Upper lobe of left lung (tissue), 6 donors: ENCODE data around the gene CILP2. TPM values are rescaled to one million over a fixed set of nuclear protein-coding genes. Genes with fewer than 3 reads are reported as not detected.
A peak's percentile ranks its signal among the peaks of the same experiment; 100 is the strongest.

Experiments used
- ATAC-seq, 2 donors: fragments of 200-7000 bp; cut with Tn5 transposase; one replicate each; pipeline ENCODE4 v1.9.1; 2022; ENCODE audit warnings: mild to moderate bottlenecking in 2 of 2, moderate library complexity in 2 of 2; ENCODE audit not compliant: low FRiP score in 2 of 2
- DNase-seq, 2 donors: peaks; one replicate each; pipeline ENCODE4 v3.0.0-alpha.2; 2019 to 2020
- H3K27ac ChIP-seq, 4 donors: fragments of 200-600 bp; sonication (generic); one replicate each; pipeline ENCODE4 v1.5.1; 2016 to 2019
- H3K27me3 ChIP-seq, 4 donors: fragments of 200-600 bp; sonication (generic); one replicate each; pipeline ENCODE4 v1.5.1; 2017 to 2019
- H3K36me3 ChIP-seq, 4 donors: fragments of 200-600 bp; sonication (generic); one replicate each; pipeline ENCODE4 v1.5.1; 2016 to 2019
- H3K4me1 ChIP-seq, 4 donors: fragments of 200-600 bp; sonication (generic); one replicate each; pipeline ENCODE4 v1.5.1; 2018 to 2019
- H3K4me3 ChIP-seq, 4 donors: fragments of 200-600 bp; sonication (generic); one replicate each; pipeline ENCODE4 v1.5.1; 2017 to 2019; ENCODE audit warnings: mild to moderate bottlenecking in 2 of 4, moderate library complexity in 1 of 4
- H3K9me3 ChIP-seq, 4 donors: fragments of 200-600 bp; sonication (generic); one replicate each; pipeline ENCODE4 v1.5.1; 2018 to 2019
- CTCF ChIP-seq, 6 experiments: fragments of 450-650 bp in 4 of 6; fragments of 200-600 bp in 2 of 6; sonication (generic) in 2 of 6; IDR thresholded peaks; one replicate each; pipeline ENCODE4 v1.5.1; 2016 to 2019; ENCODE audit warnings: antibody characterized with exemption in 6 of 6
- EP300 ChIP-seq, 4 donors: sonication (generic); formaldehyde crosslinking; IDR thresholded peaks; one replicate each; pipeline ENCODE4 v1.5.1; 2017; ENCODE audit warnings: antibody characterized with exemption in 4 of 4, control low read depth in 2 of 4
- POLR2A ChIP-seq, 4 donors: fragments of 450-650 bp; IDR thresholded peaks; one replicate each; pipeline ENCODE4 v1.5.1; 2016 to 2017; ENCODE audit warnings: antibody characterized with exemption in 4 of 4, mild to moderate bottlenecking in 2 of 4
- POLR2AphosphoS5 ChIP-seq, 2 donors: sonication (generic); formaldehyde crosslinking; IDR thresholded peaks; one replicate each; pipeline ENCODE4 v1.5.1; 2017; ENCODE audit warnings: antibody characterized with exemption in 2 of 2
- WGBS, 2 donors: methylation state at CpG; one replicate each; pipeline ENCODE4 v1.1.5; 2017 to 2018; 5-methylcytosine and 5-hydroxymethylcytosine counted together
- total RNA-seq, 6 donors: library from RNA; depleted of rRNA in 4 of 6; stranded (reverse); fragments of >200 nt in 4 of 6; gene quantifications; one replicate each; pipeline versions ENCODE4 v1.1.0 to v1.2.1, GENCODE V29; 2016 to 2021
- donor health status: DM: no; HTN: no; CAD: no; lungs with moderate emphysema.
- donor health status: DM: no; HTN: yes; CAD: no; lungs with severe emphysema.

Gene CILP2
- total RNA-seq, 6 donors from 2014 or later = 0.14 to 0.37 TPM; not detected in 4

DNA sequence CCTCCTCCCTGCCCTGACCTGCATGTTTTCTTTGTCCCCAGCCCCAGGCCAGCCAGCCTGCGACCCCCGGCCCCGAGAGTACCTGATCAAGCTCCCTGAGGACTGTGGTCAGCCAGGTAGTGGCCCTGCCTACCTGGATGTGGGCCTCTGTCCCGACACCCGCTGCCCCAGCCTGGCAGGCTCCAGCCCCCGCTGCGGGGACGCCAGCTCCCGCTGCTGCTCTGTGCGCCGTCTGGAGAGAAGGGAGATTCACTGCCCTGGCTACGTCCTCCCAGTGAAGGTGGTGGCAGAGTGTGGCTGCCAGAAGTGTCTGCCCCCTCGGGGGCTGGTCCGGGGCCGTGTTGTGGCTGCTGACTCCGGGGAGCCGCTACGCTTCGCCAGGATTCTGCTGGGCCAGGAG lies 5.6 kb downstream of the CILP2 start:
- Histone ChIP-seq H3K9me3 (no peaks in the 10 kb centered on the region), H3K4me3 (no peak overlapping the region), H3K36me3 (no peaks in the 10 kb centered on the region), H3K27ac (no peak overlapping the region), H3K4me1 (peaks cover 10 to 24% (median 19%) of the 10 kb centered on the region in 4 donors), H3K27me3 (peaks cover 3 to 33% (median 23%) of the 10 kb centered on the region in 4 donors)
- no peak for ATAC-seq
- TF ChIP-seq EP300 (IDR thresholded peaks at IDR 0.05) (no peak), CTCF (IDR thresholded peaks at IDR 0.05) (no peak), POLR2A (IDR thresholded peaks at IDR 0.05) (no peak), POLR2AphosphoS5 (IDR thresholded peaks at IDR 0.05) (no peak)
- 91 to 95% methylated on average over 13 to 15 of the region's 19 CpGs for WGBS, 2 donors
- peak in 1 of 2 donors; percentile 76 for DNase-seq

- Histone ChIP-seq H3K36me3 (no peaks in the 10 kb centered on the region), H3K9me3 (no peaks in the 10 kb centered on the region), H3K27ac (no peak overlapping the region), H3K4me1 (peaks cover 9 to 20% (median 17%) of the 10 kb centered on the region in 4 donors), H3K27me3 (peaks cover 3 to 29% (median 18%) of the 10 kb centered on the region in 4 donors), H3K4me3 (no peak overlapping the region)
- TF ChIP-seq POLR2A (IDR thresholded peaks at IDR 0.05) (no peak), EP300 (IDR thresholded peaks at IDR 0.05) (no peak), POLR2AphosphoS5 (IDR thresholded peaks at IDR 0.05) (no peak), CTCF (IDR thresholded peaks at IDR 0.05) (no peak)
- WGBS, 2 donors = 87 to 92% methylated on average over 42 to 74 of the region's 75 CpGs
- DNase-seq = peak in 1 of 2 donors; percentile 73
- no peak for ATAC-seq
Observed at GRCh38 chr19:19544257-19544953, 6.3 kb downstream of the CILP2 start.

DNA sequence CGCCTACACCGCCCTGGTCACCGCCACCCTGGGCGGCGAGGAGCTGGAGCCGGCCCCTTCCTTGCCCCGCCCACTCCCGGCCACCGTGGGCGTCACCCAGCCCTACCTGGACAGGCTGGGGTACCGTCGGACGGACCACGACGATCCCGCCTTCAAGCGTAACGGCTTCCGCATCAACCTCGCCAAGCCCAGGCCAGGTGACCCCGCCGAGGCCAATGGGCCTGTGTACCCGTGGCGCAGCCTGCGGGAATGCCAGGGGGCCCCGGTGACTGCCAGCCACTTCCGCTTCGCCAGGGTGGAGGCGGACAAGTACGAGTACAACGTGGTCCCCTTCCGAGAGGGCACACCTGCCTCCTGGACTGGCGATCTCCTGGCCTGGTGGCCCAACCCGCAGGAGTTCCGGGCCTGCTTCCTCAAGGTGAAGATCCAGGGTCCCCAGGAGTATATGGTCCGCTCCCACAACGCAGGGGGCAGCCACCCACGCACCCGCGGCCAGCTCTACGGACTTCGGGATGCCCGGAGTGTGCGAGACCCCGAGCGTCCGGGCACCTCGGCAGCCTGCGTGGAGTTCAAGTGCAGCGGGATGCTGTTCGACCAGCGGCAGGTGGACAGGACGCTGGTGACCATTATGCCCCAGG lies 7.0 kb downstream of the CILP2 start:
- peaks cover 9 to 17% (median 15%) of the 10 kb centered on the region in 4 donors for H3K4me1 ChIP-seq
- 83 to 92% methylated on average over 35 of the region's 53 CpGs for WGBS, 2 donors

DNA sequence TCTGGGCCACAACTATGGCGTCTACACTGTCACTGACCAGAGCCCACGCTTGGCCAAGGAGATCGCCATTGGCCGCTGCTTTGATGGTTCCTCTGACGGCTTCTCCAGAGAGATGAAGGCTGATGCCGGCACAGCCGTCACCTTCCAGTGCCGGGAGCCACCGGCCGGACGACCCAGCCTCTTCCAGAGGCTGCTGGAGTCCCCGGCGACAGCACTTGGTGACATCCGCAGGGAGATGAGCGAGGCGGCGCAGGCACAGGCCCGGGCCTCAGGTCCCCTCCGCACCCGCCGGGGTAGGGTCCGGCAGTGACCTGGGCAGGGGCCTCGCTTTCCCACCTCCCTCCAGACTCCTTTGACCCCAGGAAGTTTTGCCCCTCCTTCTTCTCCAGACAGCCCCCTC lies 7.6 kb downstream of the CILP2 start:
- TF ChIP-seq POLR2AphosphoS5 (IDR thresholded peaks at IDR 0.05) (no peak), POLR2A (IDR thresholded peaks at IDR 0.05) (no peak), EP300 (IDR thresholded peaks at IDR 0.05) (no peak), CTCF (IDR thresholded peaks at IDR 0.05) (no peak)
- no peak overlapping the region for H3K4me3 ChIP-seq
- 91 to 96% methylated on average over 13 to 23 of the region's 23 CpGs for WGBS, 2 donors
- H3K27me3 ChIP-seq = peaks cover 0 to 17% (median 8%) of the 10 kb centered on the region in 4 donors
- no peaks in the 10 kb centered on the region for H3K36me3 ChIP-seq
- no peak for ATAC-seq
- peaks cover 6 to 11% (median 8%) of the 10 kb centered on the region in 4 donors for H3K4me1 ChIP-seq
- no peaks in the 10 kb centered on the region for H3K9me3 ChIP-seq
- H3K27ac ChIP-seq = no peak overlapping the region
- peak in 1 of 2 donors; percentile 74 for DNase-seq

More for the DNA sequence above, 7.0 kb downstream of the CILP2 start:
- TF ChIP-seq CTCF (IDR thresholded peaks at IDR 0.05) = no peak
- no peak for TF ChIP-seq POLR2AphosphoS5 (IDR thresholded peaks at IDR 0.05)
- no peak for TF ChIP-seq POLR2A (IDR thresholded peaks at IDR 0.05)
- no peak for TF ChIP-seq EP300 (IDR thresholded peaks at IDR 0.05)
- Histone ChIP-seq H3K9me3 (no peaks in the 10 kb centered on the region), H3K27ac (no peak overlapping the region), H3K4me3 (no peak overlapping the region), H3K36me3 (no peaks in the 10 kb centered on the region), H3K27me3 (peaks cover 3 to 23% (median 12%) of the 10 kb centered on the region in 4 donors)
- ATAC-seq = no peak
- DNase-seq = peak in 1 of 2 donors; percentile 84
